ENCODE results near the gene CALML6.
"Not testable (repeated sequence)": the region's sequence is repeated elsewhere in the genome, so short reads cannot be mapped to it uniquely, and the experiment has no call there.

CALML6 gene
- 0.83 to 1.9 reads per million in 2 donors for total RNA-seq

DNA sequence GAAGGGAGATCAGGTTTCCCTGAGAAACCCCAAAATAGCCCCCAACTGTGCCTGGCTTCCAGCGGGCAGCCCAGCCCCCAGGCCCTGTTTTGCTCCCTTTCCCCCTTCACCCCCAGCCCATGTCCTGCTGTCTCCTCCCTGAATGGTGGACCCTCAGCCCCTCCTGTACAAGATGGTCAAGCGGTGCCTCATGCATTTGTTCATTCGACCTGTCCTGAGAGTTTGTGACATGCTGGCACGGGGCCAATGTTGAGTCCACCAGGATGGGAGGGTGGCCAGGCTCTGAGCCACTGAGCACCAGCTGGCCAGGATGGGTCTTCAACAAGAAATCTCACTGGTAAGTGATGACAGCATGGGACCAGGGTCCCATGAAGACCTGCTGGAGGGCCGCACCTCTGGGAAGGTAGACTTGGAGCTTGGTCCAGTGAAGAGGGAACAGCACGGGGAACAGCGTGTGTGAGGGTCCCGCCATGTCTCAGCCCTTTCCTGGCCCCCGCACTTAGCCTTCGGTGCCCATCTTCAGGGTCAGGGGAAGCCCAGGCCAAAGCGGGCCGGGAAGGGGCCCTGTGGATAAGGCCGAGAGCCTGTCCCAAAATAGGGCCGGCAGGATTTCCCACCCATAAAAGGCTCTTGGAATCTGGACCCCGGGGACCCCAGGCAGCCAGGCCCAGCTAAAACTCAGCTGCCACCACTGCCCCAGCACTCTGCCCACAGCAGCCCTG, at the start of gene CALML6:
CALML6 (plus strand) TSS at position 290 of the 722 bp plus-strand sequence; CDS start at position 311, 21 bp downstream.
- no peak for DNase-seq

GRCh38 chr1:1867164-1867563, 47.9 kb upstream of the CALML6 start:
- DNase-seq, result no peak

- no peak for DNase-seq
Measured at GRCh38 chr1:1869469-1869868, 45.6 kb upstream of the CALML6 start.

DNA sequence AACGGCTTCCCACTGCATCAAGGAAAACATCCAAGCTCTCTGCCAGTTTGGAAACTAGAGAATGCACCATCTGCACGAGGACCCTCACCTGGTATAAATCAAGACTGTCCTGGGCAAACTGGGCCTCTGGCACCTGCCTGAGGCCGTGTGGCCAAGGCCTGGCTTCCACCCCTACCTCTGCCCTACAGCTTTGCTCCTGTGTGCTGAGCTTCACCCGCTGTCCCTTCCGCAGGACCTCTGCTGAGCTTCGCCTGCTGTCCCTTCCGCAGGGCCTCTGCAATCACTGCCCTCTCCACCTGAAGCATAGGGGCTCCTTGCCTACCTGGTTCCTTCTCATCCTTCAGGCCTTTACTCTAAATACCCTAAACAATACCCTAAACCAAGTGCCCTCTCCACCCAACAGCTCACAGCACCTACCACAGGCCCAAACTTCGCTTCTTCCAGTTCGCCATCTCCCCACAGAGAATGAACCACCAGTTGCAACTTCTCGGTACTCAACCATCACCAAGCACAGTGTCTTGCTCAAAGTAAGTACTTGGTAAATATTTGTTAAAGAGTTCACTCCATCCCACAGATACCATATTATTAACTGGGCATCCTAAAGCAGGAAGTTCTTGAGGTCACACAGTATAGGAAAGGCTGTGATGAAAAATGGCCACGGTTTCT, 42.6 kb upstream of the CALML6 start:
- no peak for DNase-seq

DNA sequence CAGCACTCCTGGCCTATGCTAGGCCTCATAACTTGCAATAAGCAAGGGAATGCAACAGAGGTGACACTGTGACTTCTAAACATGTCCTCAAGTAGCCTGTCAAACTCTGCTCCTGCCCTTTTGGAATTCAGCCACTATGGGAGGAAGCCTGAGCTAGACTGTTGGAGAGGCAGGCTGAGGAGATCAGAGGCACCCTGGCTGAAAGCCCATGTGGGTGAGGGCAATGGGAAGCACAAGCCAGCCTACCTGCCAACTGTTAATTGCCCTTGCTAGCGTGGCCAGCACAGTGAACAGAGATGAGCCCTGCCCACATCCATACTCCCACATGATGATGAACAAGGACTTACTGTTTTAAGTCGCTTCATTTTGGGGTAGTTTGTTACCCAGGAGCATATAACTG, 41.9 kb upstream of the CALML6 start:
- DNase-seq, result no peak

DNA sequence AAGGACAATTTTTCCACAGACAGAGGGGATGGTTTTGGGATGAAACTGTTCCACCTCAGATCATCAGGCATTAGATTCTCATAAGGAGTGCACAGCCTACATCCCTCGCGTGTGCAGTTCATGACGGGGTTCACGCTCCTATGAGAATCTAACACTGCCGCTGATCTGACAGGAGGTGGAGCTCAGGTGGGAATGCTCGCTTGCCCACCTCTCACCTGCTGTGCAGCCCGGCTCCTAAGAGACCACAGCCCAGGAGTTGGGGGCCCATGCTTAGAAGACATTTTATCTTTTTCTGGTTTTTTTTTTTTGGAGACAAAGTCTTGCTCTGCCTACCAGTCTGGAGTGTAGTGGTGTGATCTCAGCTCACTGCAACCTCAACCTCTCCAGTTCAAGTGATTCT, 40.2 kb upstream of the CALML6 start:
- DNase-seq, result no peak

- DNase-seq, result no peak
Measured at GRCh38 chr1:1875932-1876331, 39.1 kb upstream of the CALML6 start.

GRCh38 chr1:1876335-1876930, 38.6 kb upstream of the CALML6 start:
- DNase-seq, result no peak

GRCh38 chr1:1877865-1878436, 37.1 kb upstream of the CALML6 start:
- no peak for DNase-seq

GRCh38 chr1:1879942-1880341, 35.1 kb upstream of the CALML6 start:
- DNase-seq, result no peak

DNA sequence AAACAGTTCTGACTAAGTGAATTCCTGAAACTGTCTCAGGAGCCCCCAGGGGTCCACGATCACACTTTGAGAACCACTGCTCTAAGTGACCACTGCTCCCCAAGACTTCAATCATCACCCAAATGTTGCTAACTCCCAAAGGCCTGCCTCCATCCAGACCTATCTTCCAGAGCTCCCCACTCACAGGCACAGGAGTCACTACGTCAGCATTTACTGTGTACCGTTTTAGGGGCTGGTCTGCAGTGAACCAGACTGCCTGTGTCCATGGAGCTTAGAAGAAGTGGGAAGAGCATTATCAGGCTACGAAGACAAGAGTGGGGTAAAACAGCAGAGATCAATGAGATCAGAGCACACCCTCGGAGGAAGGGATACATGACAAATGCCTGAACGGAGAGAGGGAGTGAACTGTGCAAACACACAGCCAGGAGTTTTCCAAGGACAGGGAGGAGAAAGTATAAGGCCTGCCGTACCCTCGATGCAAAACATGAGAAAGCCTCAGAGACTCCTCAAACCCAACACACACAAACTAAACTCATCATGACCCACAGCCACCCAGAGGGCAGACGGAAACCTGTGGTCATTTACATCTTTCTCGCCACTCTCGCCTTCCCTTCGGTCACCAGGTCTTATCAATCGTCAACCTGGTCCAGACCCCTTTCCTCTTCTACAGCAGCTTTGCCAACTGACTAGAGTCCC, 34.3 kb upstream of the CALML6 start:
- DNase-seq, result no peak

GRCh38 chr1:1881727-1882126, 33.3 kb upstream of the CALML6 start:
- no peak for DNase-seq

GRCh38 chr1:1883092-1883873, 31.8 kb upstream of the CALML6 start:
- DNase-seq, result no peak

- DNase-seq, result not testable (repeated sequence)
Measured at GRCh38 chr1:1883890-1884289, 31.2 kb upstream of the CALML6 start.

- DNase-seq, result no peak
Measured at GRCh38 chr1:1889090-1889750, 25.8 kb upstream of the CALML6 start.

DNA sequence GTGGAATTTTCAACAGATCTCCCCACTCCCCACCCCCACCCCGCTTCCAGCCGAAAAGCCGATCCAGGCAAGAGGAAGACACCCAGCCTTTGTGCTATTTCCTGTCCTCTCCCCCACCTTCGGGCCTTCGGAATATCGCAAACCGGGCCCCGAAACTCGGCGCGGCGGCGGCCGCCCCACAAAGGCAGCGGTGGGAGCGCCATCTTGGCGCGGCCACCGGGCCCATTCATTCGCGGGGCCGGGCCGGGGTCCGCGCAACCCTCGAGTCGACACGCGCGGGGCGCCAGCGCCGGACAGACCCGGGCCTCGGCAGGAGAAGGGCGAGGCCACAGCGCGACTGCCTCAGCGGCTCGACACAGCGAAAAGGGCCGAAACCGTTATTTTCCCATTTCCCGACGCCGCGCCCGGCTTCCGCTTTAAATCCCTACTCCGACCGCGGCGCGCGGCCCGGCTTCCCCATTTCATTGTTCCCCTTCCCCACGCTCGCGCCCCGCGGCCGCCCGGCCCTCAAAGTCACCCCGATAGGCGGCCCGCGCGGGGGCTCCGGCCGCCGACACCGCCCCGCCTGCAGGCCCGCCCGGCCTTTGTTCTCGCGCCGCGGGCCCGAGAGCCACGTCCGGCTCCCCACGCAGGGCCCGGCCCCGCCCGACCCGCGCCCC, 25.1 kb upstream of the CALML6 start:
- DNase-seq, result peak; percentile 41

GRCh38 chr1:1890506-1891348, 24.3 kb upstream of the CALML6 start, which contains the start of gene GNB1:
Gene GNB1 (minus strand): TSS chr1:1891087. CDS start chr1:1825453, 65,634 bp downstream.
- peak; percentile 86 for DNase-seq

GRCh38 chr1:1891349-1892078, 23.5 kb upstream of the CALML6 start:
- DNase-seq, result peak; percentile 81

DNA sequence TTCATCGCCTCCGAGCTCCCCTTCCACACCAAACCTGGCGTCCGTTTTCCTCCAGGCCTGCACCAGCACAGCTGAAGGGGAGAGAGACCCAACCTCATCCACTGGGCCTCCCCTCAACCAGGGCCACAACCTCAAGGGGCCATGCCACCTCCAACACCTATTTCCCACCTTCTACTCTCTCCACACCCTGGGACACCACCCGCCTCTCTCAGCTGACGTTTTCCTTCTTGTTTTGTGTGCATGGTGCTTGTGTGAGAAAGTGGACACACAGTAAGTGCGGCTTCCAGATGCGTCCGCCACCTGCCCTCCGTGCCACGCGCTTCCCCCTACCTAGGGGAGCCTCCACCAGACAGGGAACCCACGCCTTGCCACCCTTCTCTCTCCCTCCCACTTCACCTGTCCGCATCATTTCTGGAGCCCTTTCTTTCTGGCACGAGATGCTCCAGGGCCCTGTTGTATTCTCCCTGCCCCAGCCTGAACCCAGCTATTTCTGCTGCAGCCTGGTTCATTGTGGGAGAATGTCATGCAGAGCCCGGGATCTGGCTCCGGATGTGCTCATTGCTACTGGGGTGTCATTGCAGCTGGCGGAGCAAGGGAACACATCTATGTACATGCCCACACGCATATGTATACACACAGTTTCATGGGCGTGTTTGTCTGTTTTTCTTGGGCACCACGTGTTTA, 22.8 kb upstream of the CALML6 start:
- no peak for DNase-seq
